ENCODE results near the gene GALNT10.

The GALNT10 gene

GRCh38 chr5:154459015-154459414 lies 268.5 kb downstream of the GALNT10 start:
- H3K79me2 ChIP-seq (ENCODE audit: insufficient read depth, low read length), result no peaks in the 10 kb centered on the region
- TF ChIP-seq EZH2 (IDR thresholded peaks at IDR 0.05; ENCODE audit: borderline replicate concordance, low read depth, low read length, severe bottlenecking) (no peak), CTCF (IDR thresholded peaks at IDR 0.05; ENCODE audit: borderline replicate concordance, extremely low read depth, low read length, poor library complexity, severe bottlenecking) (no peak)
- H3K27ac ChIP-seq (ENCODE audit: low read length), result no peak overlapping the region
- ATAC-seq (ENCODE audit: insufficient read depth, low read depth) (no peak), DNase-seq (no peak)
- no peaks in the 10 kb centered on the region for H3K27me3 ChIP-seq (ENCODE audit: insufficient read depth, low read length, poor library complexity)
- peaks cover 7% of the 10 kb centered on the region; the same call in 1 of the 2 replicates for H4K20me1 ChIP-seq (ENCODE audit: insufficient read depth, low read length)
- H3K4me2 ChIP-seq (ENCODE audit: insufficient read depth, low read length), result no peak overlapping the region
- H3K36me3 ChIP-seq (ENCODE audit: insufficient read depth, low read length), result peaks cover 53% of the 10 kb centered on the region
- no peak overlapping the region for H3K4me3 ChIP-seq (ENCODE audit: low read depth in 1 of 2, low read length in 2 of 2)
- H3K9ac ChIP-seq (ENCODE audit: low read depth, low read length), result no peak overlapping the region
- H3K4me1 ChIP-seq (ENCODE audit: insufficient read depth, low read length), result no peaks in the 10 kb centered on the region
- H3K9me3 ChIP-seq (ENCODE audit: insufficient read depth, low read length, severe bottlenecking), result no peaks in the 10 kb centered on the region
- H2AFZ ChIP-seq (ENCODE audit: low read depth, low read length), result no peak overlapping the region

- H4K20me1 ChIP-seq (ENCODE audit: insufficient read depth, low read length), result peaks cover 7% of the 10 kb centered on the region; the same call in 1 of the 2 replicates
- no peak overlapping the region for H3K4me2 ChIP-seq (ENCODE audit: insufficient read depth, low read length)
- H3K27ac ChIP-seq (ENCODE audit: low read length), result no peak overlapping the region
- no peaks in the 10 kb centered on the region for H3K4me1 ChIP-seq (ENCODE audit: insufficient read depth, low read length)
- no peak overlapping the region for H3K4me3 ChIP-seq (ENCODE audit: low read depth in 1 of 2, low read length in 2 of 2)
- no peaks in the 10 kb centered on the region for H3K79me2 ChIP-seq (ENCODE audit: insufficient read depth, low read length)
- no peak overlapping the region for H3K9ac ChIP-seq (ENCODE audit: low read depth, low read length)
- H3K27me3 ChIP-seq (ENCODE audit: insufficient read depth, low read length, poor library complexity), result no peaks in the 10 kb centered on the region
- TF ChIP-seq CTCF (IDR thresholded peaks at IDR 0.05; ENCODE audit: borderline replicate concordance, extremely low read depth, low read length, poor library complexity, severe bottlenecking) (no peak), EZH2 (IDR thresholded peaks at IDR 0.05; ENCODE audit: borderline replicate concordance, low read depth, low read length, severe bottlenecking) (no peak)
- no peak for DNase-seq
- ATAC-seq (ENCODE audit: insufficient read depth, low read depth), result no peak
- H2AFZ ChIP-seq (ENCODE audit: low read depth, low read length), result no peak overlapping the region
- H3K9me3 ChIP-seq (ENCODE audit: insufficient read depth, low read length, severe bottlenecking), result no peaks in the 10 kb centered on the region
- H3K36me3 ChIP-seq (ENCODE audit: insufficient read depth, low read length), result peaks cover 41% of the 10 kb centered on the region
Measured at GRCh38 chr5:154460172-154460571, 269.6 kb downstream of the GALNT10 start.

- ATAC-seq (ENCODE audit: insufficient read depth, low read depth) (no peak), DNase-seq (no peak)
- Histone ChIP-seq H3K79me2 (ENCODE audit: insufficient read depth, low read length) (no peaks in the 10 kb centered on the region), H3K9ac (ENCODE audit: low read depth, low read length) (no peak overlapping the region), H3K36me3 (ENCODE audit: insufficient read depth, low read length) (peaks cover 29% of the 10 kb centered on the region), H3K4me2 (ENCODE audit: insufficient read depth, low read length) (no peak overlapping the region), H3K27ac (ENCODE audit: low read length) (no peak overlapping the region), H4K20me1 (ENCODE audit: insufficient read depth, low read length) (peaks cover 7% of the 10 kb centered on the region; the same call in 1 of the 2 replicates), H3K9me3 (ENCODE audit: insufficient read depth, low read length, severe bottlenecking) (no peaks in the 10 kb centered on the region), H2AFZ (ENCODE audit: low read depth, low read length) (no peak overlapping the region), H3K4me3 (ENCODE audit: low read depth in 1 of 2, low read length in 2 of 2) (no peak overlapping the region), H3K27me3 (ENCODE audit: insufficient read depth, low read length, poor library complexity) (no peaks in the 10 kb centered on the region), H3K4me1 (ENCODE audit: insufficient read depth, low read length) (no peaks in the 10 kb centered on the region)
- no peak for TF ChIP-seq EZH2 (IDR thresholded peaks at IDR 0.05; ENCODE audit: borderline replicate concordance, low read depth, low read length, severe bottlenecking)
- TF ChIP-seq CTCF (IDR thresholded peaks at IDR 0.05; ENCODE audit: borderline replicate concordance, extremely low read depth, low read length, poor library complexity, severe bottlenecking), result no peak
Measured at GRCh38 chr5:154461531-154461930, 271.0 kb downstream of the GALNT10 start.

- ATAC-seq (ENCODE audit: insufficient read depth, low read depth), result no peak
Measured at GRCh38 chr5:154464438-154464837, 273.9 kb downstream of the GALNT10 start.

More at GRCh38 chr5:154464438-154464837, 273.9 kb downstream of the GALNT10 start:
- H3K79me2 ChIP-seq (ENCODE audit: insufficient read depth, low read length), result no peaks in the 10 kb centered on the region
- no peaks in the 10 kb centered on the region for H3K27me3 ChIP-seq (ENCODE audit: insufficient read depth, low read length, poor library complexity)
- DNase-seq, result no peak
- no peaks in the 10 kb centered on the region for H3K4me1 ChIP-seq (ENCODE audit: insufficient read depth, low read length)
- no peaks in the 10 kb centered on the region for H3K9me3 ChIP-seq (ENCODE audit: insufficient read depth, low read length, severe bottlenecking)
- no peak overlapping the region for H3K9ac ChIP-seq (ENCODE audit: low read depth, low read length)
- peaks cover under 1% of the 10 kb centered on the region; the same call in 1 of the 2 replicates for H3K36me3 ChIP-seq (ENCODE audit: insufficient read depth, low read length)
- TF ChIP-seq CTCF (IDR thresholded peaks at IDR 0.05; ENCODE audit: borderline replicate concordance, extremely low read depth, low read length, poor library complexity, severe bottlenecking) (no peak), EZH2 (IDR thresholded peaks at IDR 0.05; ENCODE audit: borderline replicate concordance, low read depth, low read length, severe bottlenecking) (no peak)
- H2AFZ ChIP-seq (ENCODE audit: low read depth, low read length), result no peak overlapping the region
- H4K20me1 ChIP-seq (ENCODE audit: insufficient read depth, low read length), result peaks cover 5% of the 10 kb centered on the region; the same call in 1 of the 2 replicates
- no peak overlapping the region for H3K4me3 ChIP-seq (ENCODE audit: low read depth in 1 of 2, low read length in 2 of 2)
- no peak overlapping the region for H3K27ac ChIP-seq (ENCODE audit: low read length)
- no peak overlapping the region for H3K4me2 ChIP-seq (ENCODE audit: insufficient read depth, low read length)
